Endothelial cell of umbilical vein (primary cell): ENCODE data around the gene CEMIP.

ENCODE experiments used
- CTCF ChIP-seq, 2 donors: IDR thresholded peaks; 1 replicate in 1 of 2; 2 replicates in 1 of 2; pipeline ENCODE4 v1.5.1; 2011; ENCODE audit warnings: low read length in 2 of 2, mild to moderate bottlenecking in 2 of 2, moderate library complexity in 2 of 2, control low read depth in 1 of 2, inconsistent platforms in 1 of 2, low read depth in 1 of 2; ENCODE audit not compliant: insufficient read depth in 1 of 2; ENCODE audit errors: extremely low read depth in 1 of 2
- MAX ChIP-seq: IDR thresholded peaks from 2 replicates; pipeline ENCODE4 v1.6.1; 2011; ENCODE audit not compliant: insufficient read depth, insufficient read length

GRCh38 chr15:80999623-81000036, 220.5 kb downstream of the CEMIP start:
- TF ChIP-seq CTCF (IDR thresholded peaks at IDR 0.05; ENCODE audit: extremely low read depth in 1 of 2, insufficient read depth in 1 of 2, low read depth in 1 of 2, low read length in 2 of 2), result no peak
- TF ChIP-seq MAX, result no peak
